Measurements from ENCODE around the gene SPHK2.
"Not testable (repeated sequence)": the region's sequence is repeated elsewhere in the genome, so short reads cannot be mapped to it uniquely, and the experiment has no call there.

SPHK2 gene

GRCh38 chr19:48674216-48674809, 55.0 kb downstream of the SPHK2 start:
- H3K4me1 Mint-ChIP-seq = peaks cover 18% of the 10 kb centered on the region
- H3K27me3 Mint-ChIP-seq (ENCODE audit: low read depth) = peaks cover 8% of the 10 kb centered on the region
- no peak overlapping the region for H3K27ac Mint-ChIP-seq
- H3K9me3 Mint-ChIP-seq = no peaks in the 10 kb centered on the region
- H3K4me3 Mint-ChIP-seq = no peak overlapping the region
- TF ChIP-seq, protein P1, sequence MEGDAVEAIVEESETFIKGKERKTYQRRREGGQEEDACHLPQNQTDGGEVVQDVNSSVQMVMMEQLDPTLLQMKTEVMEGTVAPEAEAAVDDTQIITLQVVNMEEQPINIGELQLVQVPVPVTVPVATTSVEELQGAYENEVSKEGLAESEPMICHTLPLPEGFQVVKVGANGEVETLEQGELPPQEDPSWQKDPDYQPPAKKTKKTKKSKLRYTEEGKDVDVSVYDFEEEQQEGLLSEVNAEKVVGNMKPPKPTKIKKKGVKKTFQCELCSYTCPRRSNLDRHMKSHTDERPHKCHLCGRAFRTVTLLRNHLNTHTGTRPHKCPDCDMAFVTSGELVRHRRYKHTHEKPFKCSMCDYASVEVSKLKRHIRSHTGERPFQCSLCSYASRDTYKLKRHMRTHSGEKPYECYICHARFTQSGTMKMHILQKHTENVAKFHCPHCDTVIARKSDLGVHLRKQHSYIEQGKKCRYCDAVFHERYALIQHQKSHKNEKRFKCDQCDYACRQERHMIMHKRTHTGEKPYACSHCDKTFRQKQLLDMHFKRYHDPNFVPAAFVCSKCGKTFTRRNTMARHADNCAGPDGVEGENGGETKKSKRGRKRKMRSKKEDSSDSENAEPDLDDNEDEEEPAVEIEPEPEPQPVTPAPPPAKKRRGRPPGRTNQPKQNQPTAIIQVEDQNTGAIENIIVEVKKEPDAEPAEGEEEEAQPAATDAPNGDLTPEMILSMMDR (IDR thresholded peaks at IDR 0.05; ENCODE audit: unreplicated experiment in 3 of 3) = no peak
- H3K36me3 Mint-ChIP-seq (ENCODE audit: low read depth) = no peaks in the 10 kb centered on the region

GRCh38 chr19:48674921-48675824, 55.9 kb downstream of the SPHK2 start:
- Mint-ChIP-seq H3K27me3 (ENCODE audit: low read depth) (peaks cover 8% of the 10 kb centered on the region), H3K4me1 (peaks cover 18% of the 10 kb centered on the region), H3K4me3 (no peak overlapping the region), H3K36me3 (ENCODE audit: low read depth) (no peaks in the 10 kb centered on the region), H3K9me3 (no peaks in the 10 kb centered on the region), H3K27ac (peak overlapping the region; percentile 45 to 85 (median 84))
- TF ChIP-seq, protein P1 (IDR thresholded peaks at IDR 0.05; ENCODE audit: unreplicated experiment in 3 of 3) = peak; percentile 79 to 87 (median 82)

DNA sequence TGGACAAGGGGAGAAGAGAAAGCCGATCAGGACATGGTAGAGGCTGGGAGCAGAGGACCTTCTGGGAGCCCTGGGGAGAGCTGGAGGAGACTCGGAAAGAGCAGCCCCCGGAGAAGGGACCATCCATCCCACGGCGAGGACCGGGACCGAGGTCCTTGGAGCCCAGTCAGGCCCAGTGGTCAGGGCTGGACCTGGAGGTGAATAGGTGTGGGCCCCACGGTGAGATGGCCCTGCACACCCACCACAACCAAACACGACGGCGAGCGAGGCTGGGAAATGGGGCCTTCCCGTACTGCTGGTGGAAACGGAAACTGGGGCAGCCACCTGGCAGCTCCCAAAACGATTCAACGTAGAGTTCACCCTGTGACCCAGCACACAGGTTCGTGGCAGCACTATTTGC, 57.2 kb downstream of the SPHK2 start:
- H3K4me1 Mint-ChIP-seq = peaks cover 19% of the 10 kb centered on the region
- H3K9me3 Mint-ChIP-seq = no peaks in the 10 kb centered on the region
- TF ChIP-seq, protein P1 (IDR thresholded peaks at IDR 0.05; ENCODE audit: unreplicated experiment in 3 of 3) = no peak
- H3K4me3 Mint-ChIP-seq = no peak overlapping the region
- H3K27ac Mint-ChIP-seq = no peak overlapping the region
- peaks cover 8% of the 10 kb centered on the region for H3K27me3 Mint-ChIP-seq (ENCODE audit: low read depth)
- H3K36me3 Mint-ChIP-seq (ENCODE audit: low read depth) = no peaks in the 10 kb centered on the region

- H3K36me3 Mint-ChIP-seq (ENCODE audit: low read depth) = no peaks in the 10 kb centered on the region
- TF ChIP-seq, protein P1 (IDR thresholded peaks at IDR 0.05; ENCODE audit: unreplicated experiment in 3 of 3) = no peak
- H3K27ac Mint-ChIP-seq = no peak overlapping the region
- peaks cover 8% of the 10 kb centered on the region for H3K27me3 Mint-ChIP-seq (ENCODE audit: low read depth)
- H3K9me3 Mint-ChIP-seq = no peaks in the 10 kb centered on the region
- H3K4me3 Mint-ChIP-seq = no peak overlapping the region
- peaks cover 19% of the 10 kb centered on the region for H3K4me1 Mint-ChIP-seq
Observed at GRCh38 chr19:48676887-48677286, 57.6 kb downstream of the SPHK2 start.

DNA sequence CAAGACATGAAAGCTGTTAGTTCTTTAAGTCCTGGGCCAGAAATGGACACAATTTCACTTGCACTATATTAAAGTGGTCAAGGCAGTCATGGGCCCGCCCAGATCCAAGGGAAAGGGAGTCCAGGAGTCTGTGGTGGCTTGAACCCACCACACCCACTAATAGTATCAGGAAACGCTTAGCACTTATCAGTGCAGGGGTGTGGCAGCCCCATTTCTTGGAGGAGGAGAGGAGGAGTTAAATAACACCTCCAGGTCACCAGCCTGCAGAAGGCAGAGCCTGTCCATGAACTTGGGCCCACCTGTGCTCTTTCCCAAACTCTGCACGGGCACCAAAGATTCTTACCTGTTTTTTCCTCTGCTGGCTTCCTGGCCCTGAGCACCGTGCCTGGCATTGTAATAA, 58.9 kb downstream of the SPHK2 start:
- no peaks in the 10 kb centered on the region for H3K9me3 Mint-ChIP-seq
- TF ChIP-seq, protein P1 (IDR thresholded peaks at IDR 0.05; ENCODE audit: unreplicated experiment in 3 of 3) = no peak
- H3K27me3 Mint-ChIP-seq (ENCODE audit: low read depth) = peaks cover 8% of the 10 kb centered on the region
- peaks cover 19% of the 10 kb centered on the region for H3K4me1 Mint-ChIP-seq
- no peaks in the 10 kb centered on the region for H3K36me3 Mint-ChIP-seq (ENCODE audit: low read depth)
- H3K27ac Mint-ChIP-seq = no peak overlapping the region
- no peak overlapping the region for H3K4me3 Mint-ChIP-seq

- H3K4me3 Mint-ChIP-seq; H3K36me3 Mint-ChIP-seq (ENCODE audit: low read depth); H3K27ac Mint-ChIP-seq; H3K9me3 Mint-ChIP-seq: not testable (repeated sequence)
- Mint-ChIP-seq H3K27me3 (ENCODE audit: low read depth) (peaks cover 12% of the 10 kb centered on the region), H3K4me1 (peaks cover 22% of the 10 kb centered on the region)
Observed at GRCh38 chr19:48680006-48680405, 60.7 kb downstream of the SPHK2 start.
